GM18505 (cell line): ENCODE measurements around the gene C11orf24.

ENCODE experiments used
- ATAC-seq: cut with Tn5 transposase; IDR thresholded peaks from one replicate; pipeline ENCODE4 v1.9.1; 2021; ENCODE audit not compliant: unreplicated experiment
- POLR2A ChIP-seq: IDR thresholded peaks from 4 replicates; pipeline ENCODE4 v1.6.1; 2011; ENCODE audit warnings: borderline replicate concordance; ENCODE audit not compliant: insufficient read depth, insufficient read length; ENCODE audit errors: extremely low read depth

The C11orf24 gene

DNA sequence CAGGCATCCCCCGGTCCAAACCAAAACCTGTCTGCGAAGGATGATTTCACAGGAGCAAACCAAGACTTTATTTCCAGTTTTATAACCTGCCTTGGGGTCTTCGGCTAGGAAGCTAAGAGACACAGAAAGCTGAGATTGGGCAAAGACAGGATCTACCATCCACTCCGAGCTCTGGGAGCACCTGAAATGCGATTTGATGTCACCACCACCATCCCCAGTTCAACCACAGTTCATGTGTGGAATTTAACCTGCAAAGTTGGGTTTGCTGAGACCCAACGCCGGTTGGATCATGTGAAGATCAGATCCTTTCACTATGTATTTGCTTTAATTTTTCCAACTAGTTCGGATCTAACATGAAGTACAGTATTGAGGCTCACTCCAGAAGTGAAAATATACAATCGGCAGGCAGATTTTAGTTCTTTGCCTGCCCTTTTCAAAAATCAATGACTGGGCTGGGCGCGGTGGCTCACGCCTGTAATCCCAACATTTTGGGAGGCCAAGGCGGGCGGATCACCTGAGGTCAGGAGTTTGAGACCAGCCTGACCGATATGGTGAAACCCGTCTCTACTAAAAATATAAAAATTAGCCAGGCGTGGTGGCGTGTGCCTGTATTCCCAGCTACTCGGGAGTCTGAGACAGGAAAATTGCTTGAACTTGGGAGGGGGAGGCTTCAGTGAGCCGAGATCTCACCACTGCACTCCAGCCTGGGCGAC, 1.4 kb upstream of the C11orf24 start:
- TF ChIP-seq POLR2A, result peak; percentile 14
- no peak for ATAC-seq

DNA sequence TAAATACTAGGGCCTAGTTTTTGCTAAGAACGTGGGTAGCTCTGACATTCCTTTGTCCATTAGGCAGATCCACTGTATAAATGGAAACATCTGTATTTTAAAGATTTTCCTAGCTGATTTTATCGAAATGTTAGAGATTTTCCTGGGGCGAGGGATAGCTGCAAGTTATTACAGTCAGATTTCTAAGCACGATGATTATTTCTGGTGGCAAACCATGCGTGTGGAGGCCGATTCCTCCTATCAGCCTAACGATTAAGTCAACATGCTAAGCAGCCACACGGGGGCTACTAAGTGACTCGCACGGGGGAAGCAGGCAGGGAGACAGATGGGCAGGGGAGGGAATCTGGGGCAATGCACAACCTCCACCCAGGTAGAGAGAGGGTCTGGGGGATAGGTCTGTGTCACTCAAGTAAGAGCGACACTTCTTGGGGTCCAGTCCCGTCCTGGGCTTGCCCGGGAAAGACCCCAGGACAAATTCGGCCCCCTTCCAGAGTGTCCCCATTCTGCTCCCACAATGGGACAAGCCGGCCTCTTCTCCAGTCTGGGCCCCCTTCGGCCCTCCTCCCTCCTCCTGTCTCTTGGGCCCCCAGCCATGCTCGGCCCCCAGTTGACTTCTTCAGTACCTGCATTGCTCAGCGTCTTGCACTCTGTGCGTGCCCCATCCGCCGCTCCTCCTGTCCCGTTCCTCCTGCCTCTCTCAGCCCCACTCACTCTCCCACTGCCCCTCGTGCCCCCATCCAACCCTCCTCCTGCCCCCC, 571 bp downstream of the C11orf24 start:
- peak; percentile 6 for ATAC-seq
- TF ChIP-seq POLR2A, result peak; percentile 48

DNA sequence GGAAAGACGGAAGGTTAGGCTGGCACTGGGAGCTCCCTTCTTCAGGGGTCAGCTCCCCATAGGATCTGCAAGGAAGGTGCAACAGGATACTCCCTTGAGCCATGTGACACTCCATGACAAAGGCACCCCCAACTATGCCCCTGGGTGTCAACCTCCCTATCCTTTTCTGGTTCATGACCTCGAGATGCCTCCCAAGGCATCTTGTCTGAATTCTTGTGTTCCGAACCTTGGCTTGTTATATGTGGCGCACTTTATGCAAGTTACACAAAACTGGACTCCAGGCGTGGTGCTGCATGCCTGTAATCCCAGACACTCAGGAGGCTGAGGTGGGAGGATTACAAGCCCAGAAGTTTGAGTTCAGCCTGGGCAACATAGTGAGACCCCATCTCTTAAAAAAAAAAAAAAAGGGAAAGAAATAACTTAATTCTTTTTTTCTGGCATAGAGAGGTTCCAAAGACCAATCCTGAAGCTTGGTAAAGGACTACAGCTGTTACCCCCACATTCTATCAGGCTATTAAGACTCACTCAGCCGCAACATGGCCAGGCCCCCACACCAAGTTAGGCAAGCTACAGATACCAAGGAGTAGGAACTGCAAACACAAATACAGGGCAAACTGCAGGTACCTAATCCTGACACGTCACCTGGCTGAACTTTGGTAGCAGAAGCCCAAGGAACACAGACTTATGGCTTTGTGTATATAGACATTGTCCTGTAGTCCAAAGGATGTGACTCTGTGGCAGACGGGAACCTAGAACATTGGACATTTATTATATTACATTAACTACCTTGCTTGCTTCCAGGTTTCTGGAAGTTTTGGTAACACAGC, 1.4 kb downstream of the C11orf24 start:
- no peak for ATAC-seq

DNA sequence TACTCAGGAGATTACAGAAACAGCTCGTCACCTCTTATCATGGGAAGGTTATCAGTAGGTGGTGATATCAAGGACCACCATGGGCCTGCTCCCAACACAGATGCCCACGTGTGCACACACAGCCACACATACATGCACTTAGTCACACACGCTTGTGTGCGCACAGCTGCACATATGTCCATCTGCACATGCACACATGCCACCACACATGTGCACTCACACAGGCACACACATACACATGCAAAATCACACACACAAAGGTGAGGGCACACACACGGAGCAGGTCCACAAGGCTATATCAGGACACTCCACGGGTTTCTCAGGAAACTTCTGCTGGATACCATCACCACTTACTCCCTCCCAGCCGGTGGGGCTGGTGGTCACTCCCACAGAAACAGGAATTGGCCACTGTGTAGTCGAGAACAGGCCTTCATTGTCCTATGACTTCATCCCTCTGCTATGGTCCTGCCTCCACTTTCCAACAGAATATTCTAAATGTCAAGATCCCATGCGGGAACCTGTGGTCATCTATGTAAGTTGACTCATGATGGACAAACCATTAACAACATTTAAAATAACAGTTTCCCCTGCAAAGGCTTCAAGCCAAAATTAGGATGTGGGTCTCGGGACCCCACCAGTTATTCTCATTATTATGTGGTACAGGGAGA, 2.2 kb downstream of the C11orf24 start:
- ATAC-seq, result no peak
- no peak for TF ChIP-seq POLR2A

More for the DNA sequence above, 1.4 kb downstream of the C11orf24 start:
- no peak for TF ChIP-seq POLR2A

DNA sequence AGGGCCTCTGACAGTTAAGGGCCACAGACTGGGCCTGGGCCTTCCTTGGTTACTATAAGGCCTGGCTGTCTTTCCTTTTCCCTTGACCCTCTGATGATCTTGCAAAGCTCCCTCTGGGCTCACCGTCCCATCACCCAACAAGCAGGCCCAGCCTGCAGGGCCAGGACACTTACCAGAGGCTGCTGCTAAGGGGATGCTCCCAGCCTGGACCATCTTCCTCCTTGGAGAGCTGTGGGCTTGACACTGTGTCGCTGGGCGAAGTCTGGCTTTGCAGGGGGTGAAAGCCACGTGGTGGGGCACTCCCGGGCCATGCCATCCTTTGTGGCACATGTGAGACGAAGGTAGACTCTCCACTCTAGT, 3.9 kb downstream of the C11orf24 start:
- no peak for TF ChIP-seq POLR2A
- ATAC-seq, result no peak

DNA sequence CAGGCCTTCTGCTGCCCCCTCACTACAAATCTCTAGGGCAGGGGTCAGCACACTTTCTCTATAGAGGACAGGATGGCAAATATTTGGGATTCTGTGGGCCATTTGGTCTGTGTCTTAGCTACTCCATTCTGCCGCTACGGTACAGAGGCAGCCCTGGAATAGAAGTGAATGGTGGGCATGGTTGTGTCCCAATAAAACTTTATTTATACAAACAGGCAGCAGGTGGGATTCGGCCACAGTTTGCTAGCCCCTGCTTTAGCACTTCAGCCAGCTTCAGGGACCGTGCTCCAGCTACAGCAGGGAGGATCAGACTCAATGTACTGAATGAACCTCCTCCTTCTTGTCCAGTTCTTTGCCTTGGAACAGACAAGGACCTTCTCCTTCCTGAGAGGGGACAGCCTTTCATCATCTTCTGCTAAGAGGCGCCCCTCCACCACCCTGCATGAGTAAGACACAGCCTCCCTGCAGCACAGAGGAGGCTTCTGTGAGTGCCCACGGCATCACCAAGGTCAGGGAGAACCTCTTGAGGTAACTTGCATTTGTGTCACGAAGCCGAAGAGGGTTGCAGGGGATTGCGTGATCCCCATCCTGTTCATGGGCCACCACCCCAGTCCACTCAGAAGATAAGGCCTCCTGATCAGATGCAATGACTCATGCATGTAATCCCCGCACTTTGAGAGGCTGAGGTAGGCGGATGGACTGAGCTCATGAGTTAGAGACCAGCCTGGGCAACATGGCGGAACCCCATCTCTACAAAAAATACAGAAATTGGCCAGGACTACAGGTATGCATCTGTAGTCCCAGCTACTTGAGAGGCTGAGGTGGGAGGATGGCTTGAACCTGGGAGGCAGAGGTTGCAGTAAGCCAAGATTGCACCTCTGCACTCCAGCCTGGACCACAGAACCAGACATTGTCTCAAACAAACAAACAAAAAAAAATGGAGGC, 4.6 kb downstream of the C11orf24 start:
- no peak for TF ChIP-seq POLR2A
- no peak for ATAC-seq

DNA sequence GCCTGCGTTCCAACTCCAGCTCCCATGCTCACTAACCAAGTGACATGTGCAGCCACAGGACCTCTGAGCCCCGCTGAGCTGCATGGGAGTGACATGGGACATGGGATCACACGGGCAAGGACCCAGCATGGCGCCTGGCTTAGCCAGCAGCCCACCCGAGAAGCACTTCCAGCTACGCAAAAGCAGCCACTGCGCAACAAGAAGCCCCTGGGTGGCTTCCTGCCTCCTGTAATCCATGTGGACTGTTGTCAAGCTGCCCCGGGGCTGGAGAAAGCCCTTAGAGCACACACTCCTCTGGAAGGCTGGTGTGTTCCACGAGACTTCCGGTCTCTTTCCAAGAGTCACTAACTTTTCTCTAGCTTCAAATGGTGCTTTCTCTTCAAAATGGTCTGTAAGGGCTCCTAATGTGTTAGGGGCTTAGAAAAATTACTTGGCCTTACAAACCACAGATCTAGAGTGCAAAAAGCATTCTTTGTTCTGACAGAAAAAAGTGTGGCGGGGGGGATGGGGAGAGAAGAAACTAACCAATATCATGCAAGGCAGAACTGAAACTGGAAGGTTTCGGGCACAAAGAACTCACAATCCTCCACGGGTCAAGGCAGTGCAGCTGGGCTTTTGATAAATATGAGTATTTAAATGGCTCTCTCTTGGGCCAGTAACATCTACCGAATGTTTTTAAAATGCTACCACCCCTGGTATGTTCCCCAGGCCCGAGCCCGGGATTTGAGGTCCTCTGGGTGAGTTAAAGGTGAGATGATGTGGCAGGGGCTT, 5.5 kb downstream of the C11orf24 start:
- TF ChIP-seq POLR2A, result no peak
- ATAC-seq, result peak; percentile 50

DNA sequence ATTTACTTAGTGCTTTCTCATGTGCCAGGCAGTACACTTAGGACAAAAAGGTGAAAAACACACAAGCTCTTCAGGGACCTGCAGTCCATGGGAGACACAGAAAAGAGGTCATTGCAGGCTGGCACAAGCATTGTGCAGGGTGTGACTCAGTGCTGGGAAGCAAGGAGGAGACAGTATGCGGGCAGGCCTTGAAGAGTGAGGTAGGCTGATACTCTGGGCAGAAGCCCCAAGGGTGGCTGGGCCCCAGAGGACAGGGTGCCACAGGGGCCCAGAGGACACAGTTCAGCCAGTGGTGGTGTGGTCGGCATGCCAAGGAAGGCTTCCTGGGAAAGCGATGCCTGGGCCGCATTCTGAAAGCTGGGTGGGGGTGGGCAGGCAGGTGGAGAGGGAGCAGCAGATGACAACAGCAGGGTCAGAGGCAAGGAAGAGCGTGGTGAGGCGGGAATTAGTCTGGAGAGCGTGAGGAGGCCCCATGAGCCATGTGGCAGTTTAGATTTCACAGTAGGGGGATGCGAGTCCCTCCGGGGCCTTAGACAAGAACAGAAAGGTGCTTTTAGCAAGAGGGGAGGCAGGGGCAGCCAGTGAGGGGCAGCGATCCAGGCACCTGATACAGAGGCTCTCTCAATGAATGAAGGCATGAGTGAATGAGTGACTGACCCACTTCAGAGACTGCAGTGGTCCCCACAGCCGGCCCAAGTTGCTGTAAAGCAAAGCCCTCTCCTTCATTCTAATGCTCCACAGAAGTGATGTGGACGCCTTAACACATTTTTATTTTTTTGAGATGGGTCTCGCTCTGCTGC, 6.8 kb downstream of the C11orf24 start:
- ATAC-seq, result no peak

DNA sequence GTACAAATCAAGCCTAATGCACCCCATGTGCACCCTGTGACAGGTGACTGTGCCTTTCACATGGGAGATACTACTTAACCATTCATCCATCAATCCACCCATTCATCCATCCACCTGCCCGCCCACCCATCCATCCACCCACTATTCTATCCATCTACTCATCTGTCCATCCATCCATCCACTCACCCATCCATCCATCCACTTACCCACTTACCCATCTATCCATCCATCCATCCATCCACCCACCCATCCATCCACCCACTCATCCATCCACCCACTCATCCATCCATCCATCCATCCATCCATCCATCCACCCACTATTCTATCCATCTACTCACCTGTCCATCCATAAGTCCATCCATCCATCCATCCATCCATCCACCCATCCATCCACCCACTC, 7.5 kb downstream of the C11orf24 start:
- ATAC-seq, result no peak
- TF ChIP-seq POLR2A, result no peak

More for the DNA sequence above, 6.8 kb downstream of the C11orf24 start:
- TF ChIP-seq POLR2A, result no peak

DNA sequence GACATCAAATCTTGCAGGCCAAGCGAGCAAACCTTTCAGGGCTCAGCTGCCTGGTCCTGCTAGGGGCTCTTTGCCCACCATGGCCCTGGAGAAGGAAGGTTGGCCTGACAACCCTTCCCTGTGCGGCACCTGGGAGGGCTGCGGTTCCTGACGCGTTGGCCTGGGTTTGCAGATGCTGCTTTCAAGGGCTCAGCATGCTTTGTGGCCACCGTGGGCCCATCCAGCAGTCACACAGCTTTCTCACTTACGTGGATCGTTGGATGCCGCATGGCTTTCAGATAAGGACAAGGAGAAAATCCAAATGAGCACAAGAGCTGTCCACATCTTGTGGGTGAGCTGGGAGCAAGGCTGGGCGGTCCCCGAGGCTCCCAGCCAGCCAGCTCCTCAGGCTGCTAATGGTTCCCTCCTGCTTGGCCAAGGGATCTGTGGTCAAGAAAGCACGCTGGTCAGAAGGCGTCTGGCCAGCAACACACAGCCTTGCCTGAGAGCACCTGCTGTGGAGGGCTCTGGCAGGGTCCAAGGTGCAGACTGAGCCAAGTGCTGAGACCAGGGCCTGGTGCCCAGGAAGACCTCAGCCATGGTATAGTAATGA, 8.2 kb downstream of the C11orf24 start:
- ATAC-seq, result no peak
- TF ChIP-seq POLR2A, result no peak

DNA sequence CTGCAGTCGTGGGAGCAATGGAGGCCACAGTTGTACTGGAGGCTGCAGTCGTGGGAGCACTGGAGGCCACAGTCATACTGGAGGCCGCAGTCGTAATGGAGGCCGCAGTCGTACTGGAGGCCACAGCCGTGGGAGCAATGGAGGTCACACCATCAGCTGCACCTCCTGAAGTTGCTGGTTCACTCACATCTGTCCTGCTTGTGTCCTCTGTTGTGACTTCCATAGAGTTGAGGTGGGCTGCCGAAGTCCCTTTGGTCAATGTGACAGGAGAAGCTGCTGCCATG, 9.3 kb downstream of the C11orf24 start:
- no peak for TF ChIP-seq POLR2A
- ATAC-seq, result no peak
